Vagina (tissue), 2 donors: ENCODE measurements around the gene MTHFD1L. TPM values are rescaled to one million over a fixed set of nuclear protein-coding genes. Genes with fewer than 3 reads are reported as not detected.

ENCODE experiments used
- DNase-seq, 2 donors: peaks; one replicate each; pipeline ENCODE4 v3.0.0-alpha.2; 2017; ENCODE audit errors: extremely low spot score in 2 of 2
- H3K27ac ChIP-seq: fragments of 200-600 bp; sonication (generic); one replicate; pipeline ENCODE4 v1.5.1; 2019
- H3K27me3 ChIP-seq: fragments of 200-600 bp; sonication (generic); one replicate; pipeline ENCODE4 v1.5.1; 2019
- H3K36me3 ChIP-seq, 2 donors: fragments of 200-600 bp; sonication (generic); one replicate each; pipeline ENCODE4 v1.5.1; 2017 to 2019
- H3K4me1 ChIP-seq: fragments of 200-600 bp; sonication (generic); one replicate; pipeline ENCODE4 v1.5.1; 2019
- H3K4me3 ChIP-seq, 2 donors: fragments of 200-600 bp; sonication (generic); 1 replicate in 1 of 2; 2 replicates in 1 of 2; pipeline ENCODE4 v1.5.1; 2016 to 2019
- H3K9me3 ChIP-seq: fragments of 200-600 bp; sonication (generic); one replicate; pipeline ENCODE4 v1.5.1; 2019
- CTCF ChIP-seq, 3 experiments: fragments of 450-650 bp in 2 of 3; fragments of 200-600 bp in 1 of 3; sonication (generic) in 1 of 3; IDR thresholded peaks; one replicate each; pipeline ENCODE4 v1.5.1; 2017 to 2019; ENCODE audit warnings: antibody characterized with exemption in 3 of 3, mild to moderate bottlenecking in 2 of 3, moderate library complexity in 2 of 3
- POLR2A ChIP-seq, 2 donors: fragments of 450-650 bp; IDR thresholded peaks; one replicate each; pipeline ENCODE4 v1.6.1; 2017; ENCODE audit warnings: antibody characterized with exemption in 2 of 2, mild to moderate bottlenecking in 2 of 2, moderate library complexity in 2 of 2
- POLR2AphosphoS5 ChIP-seq, 2 donors: sonication (generic); formaldehyde crosslinking; IDR thresholded peaks; one replicate each; pipeline ENCODE4 v1.9.0; 2017; ENCODE audit warnings: antibody characterized with exemption in 2 of 2, mild to moderate bottlenecking in 2 of 2, low read depth in 1 of 2; ENCODE audit not compliant: insufficient read depth in 1 of 2
- intact Hi-C: fragments of 100-400 bp; cut with DNase I; formaldehyde crosslinking; loops from one replicate; pipeline ENCODE4 v1.15.1; 2023
- total RNA-seq: library from RNA; depleted of rRNA; stranded (reverse); fragments of >200 nt; gene quantifications from one replicate; pipeline ENCODE4 v1.2.3, GENCODE V29; 2016

MTHFD1L gene
- total RNA-seq, 1 donor from 2014 or later, result 2.7 TPM

- TF ChIP-seq POLR2AphosphoS5 (IDR thresholded peaks at IDR 0.05; ENCODE audit: insufficient read depth in 1 of 2, low read depth in 1 of 2) (no peak), CTCF (IDR thresholded peaks at IDR 0.05) (no peak), POLR2A (IDR thresholded peaks at IDR 0.05) (no peak)
- no peaks in the 10 kb centered on the region for H3K36me3 ChIP-seq
- no peaks in the 10 kb centered on the region for H3K4me1 ChIP-seq
- H3K9me3 ChIP-seq, result no peaks in the 10 kb centered on the region
- H3K4me3 ChIP-seq, result no peak overlapping the region
- intact Hi-C loops, result no loop called here
- DNase-seq, result no peak
- H3K27ac ChIP-seq, result no peak overlapping the region
- no peaks in the 10 kb centered on the region for H3K27me3 ChIP-seq
These were observed 160.7 kb downstream of the MTHFD1L start for GRCh38 chr6:151026041-151026663.

GRCh38 chr6:151027295-151027747 lies 161.8 kb downstream of the MTHFD1L start:
- Histone ChIP-seq H3K4me1 (no peaks in the 10 kb centered on the region), H3K27me3 (no peaks in the 10 kb centered on the region), H3K27ac (no peak overlapping the region), H3K9me3 (no peaks in the 10 kb centered on the region), H3K4me3 (no peak overlapping the region), H3K36me3 (no peaks in the 10 kb centered on the region)
- no peak for DNase-seq
- intact Hi-C loops, result no loop called here
- no peak for TF ChIP-seq POLR2A (IDR thresholded peaks at IDR 0.05)
- no peak for TF ChIP-seq CTCF (IDR thresholded peaks at IDR 0.05)
- TF ChIP-seq POLR2AphosphoS5 (IDR thresholded peaks at IDR 0.05; ENCODE audit: insufficient read depth in 1 of 2, low read depth in 1 of 2), result no peak

- intact Hi-C loops, result no loop called here
- TF ChIP-seq CTCF (IDR thresholded peaks at IDR 0.05) (no peak), POLR2A (IDR thresholded peaks at IDR 0.05) (no peak), POLR2AphosphoS5 (IDR thresholded peaks at IDR 0.05; ENCODE audit: insufficient read depth in 1 of 2, low read depth in 1 of 2) (no peak)
These were observed 162.7 kb downstream of the MTHFD1L start for GRCh38 chr6:151027936-151028838.

GRCh38 chr6:151029970-151030369 lies 164.5 kb downstream of the MTHFD1L start:
- Histone ChIP-seq H3K27ac (no peak overlapping the region), H3K9me3 (no peaks in the 10 kb centered on the region), H3K4me3 (no peak overlapping the region), H3K4me1 (no peaks in the 10 kb centered on the region), H3K36me3 (no peaks in the 10 kb centered on the region), H3K27me3 (no peaks in the 10 kb centered on the region)
- TF ChIP-seq CTCF (IDR thresholded peaks at IDR 0.05) (no peak), POLR2AphosphoS5 (IDR thresholded peaks at IDR 0.05; ENCODE audit: insufficient read depth in 1 of 2, low read depth in 1 of 2) (no peak), POLR2A (IDR thresholded peaks at IDR 0.05) (no peak)
- DNase-seq, result no peak
- intact Hi-C loops, result no loop called here

More at GRCh38 chr6:151027936-151028838, 162.7 kb downstream of the MTHFD1L start:
- DNase-seq, result no peak
- Histone ChIP-seq H3K27me3 (no peaks in the 10 kb centered on the region), H3K36me3 (no peaks in the 10 kb centered on the region), H3K4me1 (no peaks in the 10 kb centered on the region), H3K9me3 (no peaks in the 10 kb centered on the region), H3K27ac (no peak overlapping the region), H3K4me3 (no peak overlapping the region)
